ENCODE measurements around the gene SUMO3. TPM values are rescaled to one million over a fixed set of nuclear protein-coding genes. Genes with fewer than 3 reads are reported as not detected.
A peak's percentile ranks its signal among the peaks of the same experiment; 100 is the strongest.

SUMO3 gene
- total and polyA plus RNA-seq, 2 of the 8 experiments (the other 6 are each of a cell fraction or from before 2014, with no cell fraction given) = 96.8 to 101 TPM

DNA sequence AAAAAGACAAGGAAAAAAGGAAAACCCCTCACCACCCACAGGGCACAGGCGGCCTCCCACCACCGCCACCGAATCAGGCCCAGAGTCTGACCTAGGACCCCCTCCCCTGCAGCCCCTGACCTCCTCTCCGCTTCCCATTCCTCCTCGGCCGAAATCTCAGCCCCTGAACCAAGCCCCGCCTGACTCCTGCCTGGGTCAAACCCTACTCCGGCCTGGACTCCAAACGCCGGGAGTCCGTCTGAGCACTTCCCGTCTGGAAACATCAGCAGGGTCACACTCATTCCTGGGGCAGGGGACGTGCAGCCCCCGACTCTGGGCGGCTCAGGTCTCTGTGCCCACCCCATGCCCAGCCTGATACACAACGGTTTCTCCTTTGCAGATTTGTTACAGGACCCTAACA lies 26.4 kb upstream of the SUMO3 start:
- peaks cover 3% of the 10 kb centered on the region for H3K23me2 ChIP-seq (ENCODE audit: low read depth, low read length)
- DNase-seq (ENCODE audit: low read depth in 1 of 2, low spot score in 2 of 2) (no peak), FAIRE-seq (no peak)
- H3K9ac ChIP-seq (replicated peaks in 1 of 4; ENCODE audit: extremely low read depth in 1 of 4, low read depth in 3 of 4, low read length in 3 of 4) = no peak overlapping the region
- H3K14ac ChIP-seq (ENCODE audit: insufficient read length) = no peak overlapping the region
- 75% methylated on average over 15 of the region's 16 CpGs; no CpG with 5 or more reads in 1 of the 2 experiments for WGBS, 2 experiments (ENCODE audit: extremely low coverage in 1 of 2, insufficient coverage in 1 of 2, insufficient read length in 1 of 2, insufficient replicate concordance in 2 of 2, low coverage in 1 of 2, low lambda C conversion rate in 2 of 2, missing lambda C conversion rate in 1 of 2)
- H2AK5ac ChIP-seq (ENCODE audit: low read depth, low read length) = no peak overlapping the region
- no peak overlapping the region for H4K8ac ChIP-seq (ENCODE audit: extremely low read depth, insufficient read depth, low read length)
- H4K20me1 ChIP-seq (replicated peaks in 1 of 2; ENCODE audit: control insufficient read depth in 1 of 2, insufficient read depth in 2 of 2, low read length in 2 of 2) = peaks cover 0 to 4% of the 10 kb centered on the region in 2 experiments
- H3K9me3 ChIP-seq (ENCODE audit: insufficient read depth in 2 of 2, low read depth in 1 of 2, low read length in 1 of 2) = no peaks in the 10 kb centered on the region; a peak in 1 of 4 replicates
- H2BK12ac ChIP-seq (ENCODE audit: low read depth, low read length) = no peak overlapping the region
- peaks cover 1 to 6% (median 3%) of the 10 kb centered on the region in 4 experiments; a peak in 4 of 8 replicates for H3K36me3 ChIP-seq (ENCODE audit: control insufficient read depth in 2 of 4, insufficient read depth in 4 of 4, low read length in 3 of 4)
- H3K4me3 ChIP-seq (ENCODE audit: extremely low read depth in 1 of 4, insufficient read depth in 2 of 4, low read depth in 3 of 4, low read length in 4 of 4) = peak overlapping the region in 1 of 4 experiments; percentile 24; a peak in 1 of 8 replicates
- no peak overlapping the region for H3K56ac ChIP-seq (replicated peaks; ENCODE audit: insufficient read length, low read depth, low read length)
- no peak overlapping the region; the same call in 1 of the 2 replicates for H2BK20ac ChIP-seq (ENCODE audit: low read length)
- H3K23ac ChIP-seq (ENCODE audit: insufficient read length) = no peak overlapping the region
- H2BK15ac ChIP-seq (ENCODE audit: low read length) = no peak overlapping the region
- no peaks in the 10 kb centered on the region for H3K27me3 ChIP-seq (replicated peaks in 1 of 4; ENCODE audit: control insufficient read depth in 3 of 4, extremely low read depth in 1 of 4, insufficient read depth in 3 of 4, low read length in 3 of 4)
- H3K4me2 ChIP-seq (ENCODE audit: insufficient read depth in 1 of 2, low read depth in 2 of 2, low read length in 2 of 2) = peak overlapping the region; percentile 40 to 49; a peak in 1 of 4 replicates
- H3K18ac ChIP-seq (ENCODE audit: extremely low read depth, low read length) = no peak overlapping the region; the same call in none of the 2 replicates
- no peak overlapping the region for H3K4ac ChIP-seq (replicated peaks; ENCODE audit: insufficient read length, low read depth, low read length)
- no peaks in the 10 kb centered on the region for H3K79me2 ChIP-seq (ENCODE audit: control insufficient read depth in 1 of 2, insufficient read depth in 2 of 2, low read length in 2 of 2)
- no peak overlapping the region for H4K5ac ChIP-seq (ENCODE audit: insufficient read length, low read depth, low read length)
- H3K27ac ChIP-seq (ENCODE audit: low read depth, low read length) = no peak overlapping the region
- ChIA-PET POLR2A (ENCODE audit: partially characterized antibody) (interaction anchor here (0.6 kb wide), 2 partner anchors 28 to 45 kb away, joined by 3 read pairs; no protein-coding TSS in a partner anchor), CTCF (ENCODE audit: partially characterized antibody) (interaction anchor here (0.9 to 1.0 kb wide), 2 partner anchors 36 to 46 kb away, joined by 3 to 4 read pairs; no protein-coding TSS in a partner anchor)
- peaks cover 0 to 16% (median 4%) of the 10 kb centered on the region in 4 experiments; a peak in 5 of 7 replicates for H3K4me1 ChIP-seq (replicated peaks in 1 of 4; ENCODE audit: control insufficient read depth in 3 of 4, insufficient read depth in 4 of 4, low read length in 3 of 4)
- H2BK120ac ChIP-seq (replicated peaks; ENCODE audit: low read depth, low read length) = no peak overlapping the region
- no peaks in the 10 kb centered on the region for H3K79me1 ChIP-seq (ENCODE audit: low read depth, low read length)
- H4K91ac ChIP-seq (replicated peaks; ENCODE audit: insufficient read length, low read length) = no peak overlapping the region
- H2AFZ ChIP-seq (ENCODE audit: low read length) = 0 out of 2 replicates have a peak overlapping the region, but pooled peaks have one; percentile 29
- H2BK5ac ChIP-seq (ENCODE audit: low read depth, low read length) = peak overlapping the region; percentile 35; the same call in 1 of the 2 replicates
- no peak for TF ChIP-seq SAP30 (IDR thresholded peaks at IDR 0.05; ENCODE audit: insufficient read depth, insufficient replicate concordance, low read length)
- no peak for TF ChIP-seq FOSL1 (IDR thresholded peaks at IDR 0.05; ENCODE audit: insufficient read depth, low read depth, low read length)
- TF ChIP-seq POU5F1 (IDR thresholded peaks at IDR 0.05; ENCODE audit: low read depth, low read length) = no peak
- no peak for TF ChIP-seq JUND (IDR thresholded peaks at IDR 0.05; ENCODE audit: low read length)
- TF ChIP-seq SP1 (IDR thresholded peaks at IDR 0.05; ENCODE audit: low read depth, low read length) = no peak
- no peak for TF ChIP-seq RAD21 (IDR thresholded peaks at IDR 0.05 in 1 of 2, conservative IDR thresholded peaks at IDR 0.05 in 1 of 2; ENCODE audit: low read depth in 2 of 2, low read length in 2 of 2)
- TF ChIP-seq MAFK (IDR thresholded peaks at IDR 0.05; ENCODE audit: low read depth, low read length) = no peak
- no peak for TF ChIP-seq CBX8 (IDR thresholded peaks at IDR 0.05; ENCODE audit: borderline replicate concordance, low read depth, low read length)
- TF ChIP-seq SIRT6 (IDR thresholded peaks at IDR 0.05; ENCODE audit: low read length) = no peak
- TF ChIP-seq EP300 (IDR thresholded peaks at IDR 0.05; ENCODE audit: borderline replicate concordance in 1 of 2, low read depth in 2 of 2, low read length in 2 of 2) = no peak
- TF ChIP-seq CHD2 (IDR thresholded peaks at IDR 0.05; ENCODE audit: low read length) = no peak
- TF ChIP-seq CHD1 (IDR thresholded peaks at IDR 0.05; ENCODE audit: low read depth, low read length) = no peak
- TF ChIP-seq JUN (IDR thresholded peaks at IDR 0.05; ENCODE audit: low read depth, low read length) = no peak
- no peak for TF ChIP-seq NRF1 (IDR thresholded peaks at IDR 0.05; ENCODE audit: low read depth, low read length)
